Lung (tissue), 12 donors: Measurements from ENCODE around the gene SOX18. TPM values are rescaled to one million over a fixed set of nuclear protein-coding genes. Genes with fewer than 3 reads are reported as not detected.

Experiments
- ATAC-seq: fragments of 200-7000 bp; cut with Tn5 transposase; one replicate; pipeline ENCODE4 v1.9.1; 2020; ENCODE audit warnings: moderate number of reproducible peaks; ENCODE audit not compliant: insufficient read depth, low FRiP score
- DNase-seq, 3 donors: peaks; one replicate each; pipeline ENCODE4 v3.0.0-alpha.2; 2013 to 2017
- H3K27ac ChIP-seq, 2 donors: one replicate each; pipeline ENCODE4 v1.5.1; 2013; ENCODE audit warnings: mild to moderate bottlenecking in 2 of 2, moderate library complexity in 2 of 2, control low read depth in 1 of 2, inconsistent platforms in 1 of 2, low read depth in 1 of 2, low read length in 1 of 2
- H3K27me3 ChIP-seq, 3 donors: one replicate each; pipeline ENCODE4 v1.5.1; 2013; ENCODE audit warnings: low read length in 2 of 3; ENCODE audit not compliant: control insufficient read depth in 3 of 3, insufficient read depth in 3 of 3
- H3K36me3 ChIP-seq, 4 donors: one replicate each; pipeline ENCODE4 v1.5.1; 2013; ENCODE audit warnings: low read length in 4 of 4, mild to moderate bottlenecking in 1 of 4, moderate library complexity in 1 of 4; ENCODE audit not compliant: control insufficient read depth in 4 of 4, insufficient read depth in 4 of 4
- H3K4me1 ChIP-seq, 5 donors: one replicate each; pipeline ENCODE4 v1.5.1; 2013; ENCODE audit warnings: low read length in 5 of 5, mild to moderate bottlenecking in 2 of 5, moderate library complexity in 1 of 5; ENCODE audit not compliant: control insufficient read depth in 5 of 5, insufficient read depth in 5 of 5
- H3K4me3 ChIP-seq: one replicate; pipeline ENCODE4 v1.5.1; 2013; ENCODE audit warnings: mild to moderate bottlenecking, control low read depth, moderate library complexity
- H3K9ac ChIP-seq, 2 donors: one replicate each; pipeline ENCODE4 v1.5.1; 2013; ENCODE audit warnings: low read length in 2 of 2, control low read depth in 1 of 2; ENCODE audit not compliant: insufficient read depth in 1 of 2
- H3K9me3 ChIP-seq, 4 donors: one replicate each; pipeline ENCODE4 v1.5.1; 2013; ENCODE audit warnings: low read length in 3 of 4, mild to moderate bottlenecking in 1 of 4, moderate library complexity in 1 of 4; ENCODE audit not compliant: control insufficient read depth in 4 of 4, insufficient read depth in 3 of 4
- WGBS, 2 donors: extraction: QIAGEN DNeasy Blood & Tissue Kit; methylation state at CpG; one replicate each; pipeline ENCODE4 v1.1.7; 2013; 5-methylcytosine and 5-hydroxymethylcytosine counted together
- polyA plus RNA-seq, 2 donors: library from polyadenylated mRNA; stranded (reverse); fragments of 200-250 nt; gene quantifications; one replicate each; pipeline ENCODE4 v1.2.1, GENCODE V29; 2013
- total RNA-seq, 2 donors: library from RNA; depleted of rRNA in 1 of 2; stranded (reverse); fragments of >200 nt in 1 of 2; gene quantifications; one replicate each; pipeline ENCODE4 v1.2.1, GENCODE V29; 2014 to 2021
- TF ChIP-seq, protein P1 (sequence below): IDR thresholded peaks from 2 replicates; pipeline ENCODE4 v1.5.1; 2012; ENCODE audit warnings: mild to moderate bottlenecking; ENCODE audit errors: control extremely low read depth, extremely low read depth
- donor health status: control.
- donor health status: control.
- donor health status: Bipolar disorder and iron deficiency.
- donor health status: healthy.
- donor health status: DM: yes; HTN: yes; CAD: no.

Gene SOX18
- total and polyA plus RNA-seq, 4 donors: 12.1 to 52.2 (median 29.3) TPM

DNA sequence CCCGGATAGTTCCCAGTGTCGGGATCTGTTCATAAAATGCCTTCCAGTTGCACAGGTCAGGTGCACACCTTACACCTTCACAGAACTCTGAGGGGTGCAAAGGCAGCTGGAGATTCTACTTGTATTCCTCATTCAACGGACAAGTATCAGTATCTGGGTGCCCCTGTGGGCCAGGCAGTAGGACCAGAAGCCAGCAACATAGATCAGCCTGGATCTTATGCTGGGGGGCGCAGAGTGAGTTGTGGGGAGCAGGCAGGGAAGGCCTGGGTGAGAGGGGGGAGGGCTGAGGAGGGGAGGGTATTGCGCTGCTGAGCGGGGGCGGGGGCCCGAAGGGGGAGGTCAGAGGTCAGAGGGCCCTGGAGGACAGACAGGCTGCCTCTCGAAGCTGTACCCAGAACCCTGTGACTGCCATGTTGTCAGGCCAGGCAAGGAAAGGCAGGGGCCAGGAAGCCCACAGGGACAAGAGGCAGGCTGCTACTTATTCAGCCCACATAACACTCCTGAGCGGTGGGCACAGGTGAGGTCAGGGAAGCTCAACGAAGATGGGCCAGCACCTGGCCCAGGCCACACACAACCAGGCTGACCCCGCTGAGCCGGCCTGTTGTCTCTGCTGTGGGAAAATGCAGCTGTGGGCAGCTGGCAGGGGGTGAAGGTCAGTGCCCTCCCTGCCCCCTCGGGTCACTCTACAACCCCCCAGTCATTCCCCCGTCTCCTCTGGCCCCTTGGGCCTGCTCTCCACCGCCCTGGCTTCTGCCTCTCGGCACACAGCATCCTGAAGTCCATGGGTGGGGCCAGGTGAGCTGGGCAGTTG lies 31.6 kb upstream of the SOX18 start:
- Histone ChIP-seq H3K4me1 (peaks cover 0 to 55% (median 22%) of the 10 kb centered on the region in 5 donors), H3K9ac (no peak overlapping the region), H3K4me3 (no peak overlapping the region), H3K9me3 (no peaks in the 10 kb centered on the region), H3K27ac (no peak overlapping the region), H3K27me3 (peaks cover 3 to 28% (median 13%) of the 10 kb centered on the region in 3 donors), H3K36me3 (peaks cover 0 to 4% (median 0%) of the 10 kb centered on the region in 4 donors)
- ATAC-seq (no peak), DNase-seq (no peak)
- TF ChIP-seq, protein P1, sequence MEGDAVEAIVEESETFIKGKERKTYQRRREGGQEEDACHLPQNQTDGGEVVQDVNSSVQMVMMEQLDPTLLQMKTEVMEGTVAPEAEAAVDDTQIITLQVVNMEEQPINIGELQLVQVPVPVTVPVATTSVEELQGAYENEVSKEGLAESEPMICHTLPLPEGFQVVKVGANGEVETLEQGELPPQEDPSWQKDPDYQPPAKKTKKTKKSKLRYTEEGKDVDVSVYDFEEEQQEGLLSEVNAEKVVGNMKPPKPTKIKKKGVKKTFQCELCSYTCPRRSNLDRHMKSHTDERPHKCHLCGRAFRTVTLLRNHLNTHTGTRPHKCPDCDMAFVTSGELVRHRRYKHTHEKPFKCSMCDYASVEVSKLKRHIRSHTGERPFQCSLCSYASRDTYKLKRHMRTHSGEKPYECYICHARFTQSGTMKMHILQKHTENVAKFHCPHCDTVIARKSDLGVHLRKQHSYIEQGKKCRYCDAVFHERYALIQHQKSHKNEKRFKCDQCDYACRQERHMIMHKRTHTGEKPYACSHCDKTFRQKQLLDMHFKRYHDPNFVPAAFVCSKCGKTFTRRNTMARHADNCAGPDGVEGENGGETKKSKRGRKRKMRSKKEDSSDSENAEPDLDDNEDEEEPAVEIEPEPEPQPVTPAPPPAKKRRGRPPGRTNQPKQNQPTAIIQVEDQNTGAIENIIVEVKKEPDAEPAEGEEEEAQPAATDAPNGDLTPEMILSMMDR: no peak
- 72 to 78% methylated on average over 16 to 17 of the region's 17 CpGs for WGBS, 2 donors

GRCh38 chr20:64080013-64080812 lies 30.8 kb upstream of the SOX18 start, which contains the start of gene OPRL1:
OPRL1 (plus strand) TSS chr20:64080082; CDS start chr20:64092721, 12,639 bp downstream.
- H3K27ac ChIP-seq: peak within 1 kb of the TSS; percentile 24 to 86
- peaks cover 3 to 20% (median 6%) of the 10 kb centered on the region in 3 donors for H3K27me3 ChIP-seq
- H3K4me1 ChIP-seq: peaks cover 0 to 55% (median 22%) of the 10 kb centered on the region in 5 donors
- WGBS, 2 donors: 4 to 5% methylated on average over 36 to 62 of the region's 62 CpGs
- H3K4me3 ChIP-seq: peak within 1 kb of the TSS; percentile 66
- H3K9me3 ChIP-seq: no peaks in the 10 kb centered on the region
- DNase-seq (peak in 1 of 3 donors; percentile 40), ATAC-seq (no peak)
- H3K36me3 ChIP-seq: peaks cover 0 to 7% (median 0%) of the 10 kb centered on the region in 4 donors
- TF ChIP-seq, protein P1: no peak
- H3K9ac ChIP-seq: peak within 1 kb of the TSS; percentile 13 to 63

GRCh38 chr20:64079273-64080012 lies 30.0 kb upstream of the SOX18 start, which contains the start of gene RGS19:
RGS19 (minus strand) TSS chr20:64079518; CDS start chr20:64076886, 2,632 bp downstream.
- Histone ChIP-seq H3K9me3 (no peaks in the 10 kb centered on the region), H3K27ac (peak within 1 kb of the TSS; percentile 24 to 86), H3K4me3 (peak within 1 kb of the TSS; percentile 66), H3K36me3 (peaks cover 0 to 14% (median 0%) of the 10 kb centered on the region in 4 donors), H3K27me3 (peaks cover 0 to 13% (median 2%) of the 10 kb centered on the region in 3 donors), H3K9ac (peak within 1 kb of the TSS; percentile 13 to 63), H3K4me1 (peaks cover 0 to 49% (median 18%) of the 10 kb centered on the region in 5 donors)
- TF ChIP-seq, protein P1: no peak
- ATAC-seq (peak; percentile 56), DNase-seq (peak; percentile 80 to 91 (median 80))
- 0% methylated on average over 40 to 72 of the region's 73 CpGs for WGBS, 2 donors
